NT2/D1 (cell line): Measurements from ENCODE around the gene DDOST.

Experiments
- SUZ12 ChIP-seq: IDR thresholded peaks from 2 replicates; pipeline ENCODE4 v1.6.1; 2011; ENCODE audit not compliant: insufficient read length, insufficient read depth; ENCODE audit errors: extremely low read depth
- YY1 ChIP-seq: IDR thresholded peaks from 2 replicates; pipeline ENCODE4 v1.6.1; 2011; ENCODE audit not compliant: insufficient read length, insufficient read depth
- ZNF274 ChIP-seq: IDR thresholded peaks from 2 replicates; pipeline ENCODE4 v1.6.1; 2011; ENCODE audit warnings: mild to moderate bottlenecking, low read depth, low read length

GRCh38 chr1:20682571-20683236 lies 21.5 kb upstream of the DDOST start:
- TF ChIP-seq YY1, result no peak
- no peak for TF ChIP-seq SUZ12
- TF ChIP-seq ZNF274, result no peak
